HG02588 (cell line): ENCODE measurements around the gene TTBK1.

Source experiments
- ATAC-seq: cut with Tn5 transposase; IDR thresholded peaks from one replicate; pipeline ENCODE4 v1.9.1; 2021; ENCODE audit warnings: mild to moderate bottlenecking, moderate library complexity; ENCODE audit not compliant: unreplicated experiment

TTBK1 gene

DNA sequence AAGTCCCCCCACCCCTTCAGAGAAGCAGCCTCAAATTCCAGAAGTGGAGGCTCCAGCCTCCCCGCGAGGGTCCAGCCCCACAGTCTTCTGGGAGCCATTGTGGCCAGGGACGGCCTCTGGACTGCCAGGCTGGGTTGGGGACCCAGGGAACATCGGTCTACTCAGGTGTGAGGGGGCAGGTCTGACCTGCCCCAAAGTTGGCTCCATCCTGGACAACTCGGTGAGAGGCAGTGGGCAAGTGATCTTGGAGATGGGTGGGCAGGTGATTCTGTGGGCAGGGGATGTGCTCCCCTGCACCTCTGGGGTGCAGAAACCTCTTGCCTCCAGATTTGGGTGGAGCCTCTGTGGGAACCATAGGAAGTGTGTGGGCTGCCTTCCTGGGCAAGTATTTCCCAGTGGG is 42.6 kb downstream of the TTBK1 start:
- no peak for ATAC-seq

DNA sequence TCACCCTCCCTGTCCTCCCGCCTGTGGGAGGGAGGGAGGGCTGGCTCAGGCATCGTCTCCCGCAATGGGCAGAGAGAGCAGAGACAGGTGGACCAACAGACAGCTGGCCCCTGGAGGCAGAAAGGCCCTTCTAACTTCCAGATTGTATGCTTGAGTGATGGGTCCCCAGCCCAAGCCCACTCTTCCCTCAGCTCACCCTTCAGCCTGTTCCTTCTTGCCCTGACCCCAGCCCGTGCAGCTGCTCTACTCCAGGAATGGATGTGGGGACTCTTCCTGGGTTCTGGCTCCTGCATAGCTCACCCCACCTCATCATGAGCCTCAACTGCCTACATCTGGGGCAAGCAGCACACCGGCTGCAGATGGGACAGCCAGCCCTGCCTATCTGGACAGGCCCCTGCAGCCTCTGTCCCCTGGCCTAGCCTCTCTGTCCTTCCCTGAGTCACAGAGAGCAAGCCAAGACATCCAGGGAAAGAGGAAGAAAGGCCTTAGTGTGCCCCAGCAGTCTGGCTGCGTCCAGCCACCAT is 43.2 kb downstream of the TTBK1 start:
- ATAC-seq: no peak

DNA sequence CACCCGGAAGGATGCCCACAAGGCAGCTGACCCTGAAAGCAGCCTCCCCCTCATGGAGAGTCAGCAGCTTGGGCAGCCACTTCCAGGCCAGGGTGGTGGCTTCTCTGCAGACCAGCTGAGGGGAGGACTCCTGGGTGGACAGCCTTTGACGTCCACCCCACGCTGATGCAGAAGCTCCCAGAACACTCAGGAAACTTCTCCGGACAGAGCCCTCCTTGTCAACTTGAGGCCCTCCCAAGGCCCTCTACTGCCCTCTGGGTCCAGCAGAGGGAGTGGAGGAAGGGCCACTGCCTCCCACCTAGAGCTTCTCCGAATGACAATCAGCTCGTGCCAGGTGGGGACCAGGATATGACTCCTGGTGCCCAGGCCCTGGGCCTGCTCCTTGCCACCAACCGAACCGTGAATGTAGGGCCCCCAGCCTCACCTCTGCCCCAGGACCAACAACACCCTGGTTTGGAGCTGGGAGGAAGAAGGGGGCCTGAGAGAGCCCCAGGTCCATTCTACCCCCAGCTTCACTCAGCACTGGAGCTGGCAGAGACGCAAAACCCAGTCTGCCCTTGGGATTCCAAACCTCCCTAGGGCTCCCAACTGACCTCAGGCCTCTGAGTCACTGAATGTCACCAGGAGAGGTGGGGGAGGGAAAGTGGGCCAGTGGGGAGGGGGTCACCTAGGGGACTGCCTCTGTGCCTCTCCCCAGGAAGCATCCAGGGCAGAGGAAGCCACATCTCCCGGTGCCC is 43.9 kb downstream of the TTBK1 start:
- no peak for ATAC-seq

DNA sequence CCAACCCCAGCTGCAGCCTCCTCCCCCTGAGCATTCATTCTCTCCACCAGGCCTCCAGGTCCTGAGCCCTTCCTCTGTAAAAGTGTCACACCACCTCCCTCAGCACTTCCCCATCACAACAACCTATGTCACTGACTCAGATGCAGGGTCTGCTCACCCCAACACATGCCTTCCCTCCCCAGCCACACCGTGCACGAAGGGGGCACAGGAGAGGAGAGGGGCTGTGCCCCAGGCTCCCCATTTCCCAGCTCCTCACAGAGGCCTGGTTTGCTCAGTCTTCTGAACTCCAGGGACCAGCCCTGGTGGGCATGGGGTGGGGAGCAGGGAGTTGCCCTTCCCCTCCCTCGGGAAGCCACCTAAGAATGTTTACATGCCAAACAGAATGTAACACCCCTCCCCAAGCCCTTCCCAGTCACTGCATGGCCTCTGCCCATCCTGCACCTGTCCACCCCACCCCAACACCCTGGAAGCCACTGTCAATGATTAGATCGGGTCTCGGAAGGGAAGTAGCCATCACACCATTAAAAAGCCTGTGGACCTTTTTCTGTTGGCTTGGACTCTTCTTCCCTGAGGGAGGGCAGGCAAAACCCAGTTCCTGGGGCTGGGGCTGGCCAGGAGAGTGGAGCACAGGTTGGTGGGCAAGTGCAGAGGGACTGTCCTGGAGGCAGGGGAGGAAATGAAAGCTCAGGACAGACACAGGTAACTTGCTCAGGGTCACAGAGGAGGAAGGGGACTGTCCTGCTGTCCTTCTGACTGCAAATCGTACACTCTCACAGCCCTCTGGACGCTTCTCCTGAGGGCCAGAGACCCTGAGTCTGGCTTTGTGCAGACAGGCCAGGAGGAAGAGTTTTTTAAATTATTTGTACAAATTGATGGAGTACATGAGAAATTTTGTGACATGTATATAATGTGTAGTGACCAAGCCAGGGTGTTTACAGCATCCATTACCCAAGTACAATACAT is 44.7 kb downstream of the TTBK1 start:
- ATAC-seq: no peak

DNA sequence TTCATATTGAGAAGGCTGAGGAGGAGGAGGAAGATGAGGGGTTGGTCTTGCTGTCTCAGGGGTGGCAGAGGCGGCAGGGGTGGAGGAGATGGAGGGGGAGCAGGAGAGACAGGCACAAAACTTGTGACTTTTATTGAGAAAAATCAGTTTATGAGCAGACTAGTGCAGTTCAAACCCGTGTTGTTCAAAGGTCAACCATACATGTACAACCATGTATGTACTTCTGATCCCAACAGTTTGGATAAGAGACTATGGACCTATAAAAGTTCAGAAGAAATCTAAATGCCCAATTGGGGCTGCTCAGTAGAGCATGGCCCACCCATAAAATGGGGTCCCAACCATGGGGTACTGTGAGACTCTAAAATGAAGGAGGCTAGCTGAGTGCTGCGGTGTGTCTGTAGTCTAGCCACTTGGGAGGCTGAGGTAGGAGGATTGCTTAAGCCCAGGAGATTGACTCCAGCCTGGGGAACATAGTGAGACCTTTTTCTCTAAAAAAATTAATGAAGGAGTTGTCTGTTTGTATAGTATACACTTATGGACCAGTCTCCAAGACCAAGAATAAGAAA is 47.1 kb downstream of the TTBK1 start:
- no peak for ATAC-seq

DNA sequence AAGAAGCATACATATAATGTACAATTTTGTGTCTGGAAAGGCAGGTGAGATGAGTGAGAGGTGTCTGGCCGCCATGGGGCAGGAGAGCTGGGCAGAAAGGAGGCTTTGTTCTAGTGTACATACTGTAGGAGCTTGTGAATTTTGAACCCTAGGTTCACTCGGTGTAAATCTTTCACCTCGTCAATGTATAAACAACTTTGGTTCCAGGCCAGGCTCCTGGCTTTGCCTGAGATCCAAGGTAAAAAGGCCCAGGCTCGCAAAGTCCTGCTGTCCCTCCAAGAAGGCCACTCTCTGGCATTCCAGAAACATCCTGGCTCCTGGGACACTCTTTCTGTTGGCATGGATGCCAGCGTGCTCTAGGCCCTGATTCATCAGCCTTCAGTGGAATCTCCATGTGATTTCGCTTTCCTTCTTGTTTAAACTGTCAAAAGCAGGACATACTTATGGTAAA is 47.6 kb downstream of the TTBK1 start:
- no peak for ATAC-seq

DNA sequence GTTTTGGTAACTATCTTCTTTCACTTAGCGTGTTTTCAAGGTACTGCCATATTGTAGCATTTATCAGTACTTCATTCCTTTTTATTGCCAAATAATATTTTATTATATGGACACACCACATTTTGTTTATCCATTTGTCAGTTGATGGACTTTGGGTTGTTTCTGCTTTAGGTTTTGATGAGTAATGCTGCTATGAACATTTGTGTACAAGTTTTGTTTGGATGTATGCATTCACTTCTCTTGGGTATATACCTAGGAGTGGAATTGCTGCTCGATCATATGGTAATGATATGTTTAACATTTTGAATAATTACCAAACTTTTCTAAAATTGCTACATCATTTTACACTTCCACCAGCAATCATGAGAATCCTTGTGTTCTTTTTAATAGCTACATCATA is 48.4 kb downstream of the TTBK1 start:
- no peak for ATAC-seq

DNA sequence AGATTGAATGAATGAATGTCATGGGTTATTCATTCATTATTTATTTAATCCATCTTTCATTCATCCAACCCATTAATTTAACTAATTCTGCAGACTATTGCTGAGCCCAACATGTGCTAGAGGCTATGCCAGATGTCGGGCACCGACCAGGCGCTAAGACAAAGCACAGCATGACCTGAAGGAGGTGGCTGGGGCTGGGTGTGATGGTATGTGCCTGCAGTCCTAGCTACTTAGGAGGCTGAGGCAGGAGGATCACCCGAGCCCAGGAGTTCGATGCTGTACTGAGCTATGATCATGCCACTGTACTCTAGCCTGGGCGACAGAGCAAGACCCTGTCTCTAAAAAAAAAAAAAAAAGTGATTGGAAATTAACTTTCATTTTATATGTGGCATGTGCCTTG is 49.1 kb downstream of the TTBK1 start:
- ATAC-seq: no peak

DNA sequence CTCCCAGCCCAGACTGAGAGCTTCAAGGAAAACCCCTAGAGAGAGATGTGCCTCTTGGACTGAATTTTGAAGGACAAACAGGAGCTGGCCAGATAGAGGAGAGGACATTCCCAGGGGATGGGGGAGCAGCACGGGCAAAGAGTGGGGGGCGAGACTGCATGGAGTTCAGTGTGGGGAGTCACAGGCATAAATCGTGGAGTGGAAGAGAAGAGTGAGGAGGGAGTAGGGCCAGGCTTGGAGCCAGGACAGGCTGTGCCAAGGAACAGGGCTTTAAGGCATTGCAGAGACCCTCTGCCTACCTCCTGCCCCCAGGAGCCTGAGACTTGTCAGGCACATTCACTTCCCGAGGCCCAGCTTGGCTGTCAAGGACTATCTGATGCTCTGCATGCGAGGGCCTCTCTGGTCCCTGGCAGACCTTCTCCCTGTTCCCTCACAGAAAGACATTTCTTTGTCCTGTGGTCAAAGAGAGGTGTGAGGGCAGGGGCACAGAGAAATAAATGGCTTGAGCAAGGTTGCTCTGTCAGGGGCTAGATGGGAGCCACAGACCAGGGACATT is 49.6 kb downstream of the TTBK1 start:
- ATAC-seq: no peak

DNA sequence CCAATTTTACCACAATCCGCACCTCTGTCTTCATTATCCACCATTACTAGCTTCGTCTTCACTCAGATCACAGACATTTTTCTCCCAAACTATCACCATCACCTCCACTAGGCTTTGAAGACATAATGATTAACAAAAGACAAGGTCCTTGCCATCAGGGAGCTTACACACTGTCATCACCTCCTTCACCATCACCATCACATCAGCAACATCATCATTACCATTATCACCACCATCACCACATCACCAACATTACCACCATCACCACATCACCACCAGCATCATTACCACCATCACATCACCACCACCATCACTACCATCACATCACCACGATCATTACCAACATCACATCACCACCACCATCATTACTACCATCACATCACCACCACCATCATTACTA is 50.4 kb downstream of the TTBK1 start:
- no peak for ATAC-seq

DNA sequence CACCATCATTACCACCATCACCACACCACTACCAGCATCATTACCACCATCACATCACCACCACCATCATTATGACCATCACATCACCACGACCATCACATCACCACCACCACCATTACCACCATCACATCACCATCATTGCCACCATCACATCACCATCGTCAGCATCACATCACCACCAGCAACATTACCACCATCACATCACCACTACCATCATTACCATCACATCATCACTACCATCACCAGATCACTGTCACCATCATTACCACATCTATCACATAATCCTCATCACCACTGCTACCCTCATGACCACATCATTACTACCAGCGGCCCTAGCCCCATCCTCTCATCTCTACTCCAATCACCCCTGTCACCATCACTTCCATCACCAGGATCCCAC is 51.3 kb downstream of the TTBK1 start:
- ATAC-seq: no peak

DNA sequence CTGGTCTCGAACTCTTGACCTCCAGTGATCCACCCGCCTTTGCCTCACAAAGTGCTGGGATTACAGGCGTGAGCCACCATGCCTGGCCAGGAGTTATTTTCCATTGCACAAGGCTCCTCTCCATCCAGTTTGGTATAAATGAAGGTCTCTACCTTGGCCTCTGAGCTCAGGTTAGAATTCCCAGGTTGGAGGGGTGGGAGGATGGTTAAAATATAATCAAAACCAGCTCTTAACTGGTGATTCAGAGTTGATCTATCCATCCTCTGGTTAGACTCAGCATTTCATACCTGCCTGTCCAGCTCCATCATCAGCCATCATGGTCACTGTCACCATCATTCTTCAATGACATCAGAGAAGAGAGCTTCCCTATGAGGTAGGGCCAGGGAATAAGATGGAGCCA is 52.2 kb downstream of the TTBK1 start:
- ATAC-seq: no peak

DNA sequence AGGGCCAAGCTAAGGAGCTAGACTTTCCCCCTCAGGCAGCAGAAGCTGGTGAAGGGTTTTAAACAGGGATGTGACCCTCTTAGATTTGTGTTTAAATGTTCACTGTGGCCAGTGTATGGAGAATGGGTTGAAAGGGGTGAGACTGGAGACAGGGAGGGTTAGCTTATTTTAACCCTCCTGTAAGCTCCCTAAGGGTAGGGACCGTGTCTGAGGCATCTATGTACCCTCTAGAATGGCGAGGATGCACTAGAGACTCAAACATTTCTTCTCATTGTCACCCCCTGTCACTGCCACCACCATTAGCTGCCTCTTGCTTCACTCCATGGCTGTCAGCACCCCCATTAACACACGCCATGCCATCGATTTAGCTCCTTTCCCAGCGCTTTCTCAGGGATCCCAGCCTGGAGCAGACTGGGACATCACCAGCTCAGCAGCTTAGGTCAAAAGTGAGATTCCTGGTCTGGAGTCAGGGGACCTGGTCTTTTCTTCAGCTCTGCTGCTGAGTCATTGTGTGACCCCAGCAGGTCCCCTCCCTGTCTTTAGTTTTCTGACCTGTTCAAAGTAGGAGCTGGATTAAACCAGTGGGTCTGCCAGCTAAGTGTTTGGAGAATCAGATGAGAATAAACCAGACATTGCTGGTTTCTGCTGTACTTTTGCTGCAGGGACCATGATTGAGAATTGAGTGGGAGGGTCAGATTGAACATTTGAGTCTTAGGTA is 53.7 kb downstream of the TTBK1 start:
- ATAC-seq: no peak

DNA sequence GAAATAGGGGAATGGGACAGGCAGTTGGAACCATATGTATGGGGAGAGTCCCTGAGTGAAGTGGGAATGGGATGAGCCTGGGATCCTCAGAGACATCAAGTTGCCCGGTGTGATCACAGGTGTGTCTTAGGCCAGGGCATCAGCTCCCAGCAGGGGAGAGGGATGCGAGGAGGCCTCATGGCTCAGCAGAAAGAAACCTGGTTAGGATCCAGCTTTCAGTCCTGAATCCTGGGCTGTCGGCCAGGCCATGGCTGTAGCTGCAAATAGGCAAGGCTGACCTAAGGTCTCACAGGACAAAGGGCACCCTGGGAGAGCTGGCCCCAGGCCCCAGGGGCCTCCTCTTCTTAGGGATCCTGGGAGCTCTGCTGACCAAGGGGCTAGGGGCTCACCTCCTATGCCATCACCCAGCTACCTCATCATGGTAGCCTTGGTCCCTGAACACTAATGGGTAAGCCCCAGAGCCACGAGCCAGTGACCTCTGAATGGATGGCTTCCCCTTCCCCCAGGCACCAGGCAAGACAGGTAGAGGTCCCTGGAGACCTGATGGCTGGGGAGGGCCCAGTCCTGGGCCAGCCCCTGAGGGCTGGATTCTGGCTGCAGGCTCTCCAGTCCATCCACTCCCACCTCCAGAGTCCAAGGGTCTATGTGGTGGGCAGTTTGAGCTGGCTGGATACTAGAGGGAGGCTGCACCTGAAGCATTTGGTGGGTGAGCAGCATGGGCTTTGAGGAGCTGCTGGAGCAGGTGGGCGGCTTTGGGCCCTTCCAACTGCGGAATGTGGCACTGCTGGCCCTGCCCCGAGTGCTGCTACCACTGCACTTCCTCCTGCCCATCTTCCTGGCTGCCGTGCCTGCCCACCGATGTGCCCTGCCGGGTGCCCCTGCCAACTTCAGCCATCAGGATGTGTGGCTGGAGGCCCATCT is 54.6 kb downstream of the TTBK1 start, which contains the start of gene SLC22A7:
Gene SLC22A7 (plus strand): TSS at position 617 of the 921 bp plus-strand sequence. CDS start 99 bp downstream, at position 716.
- no peak for ATAC-seq

DNA sequence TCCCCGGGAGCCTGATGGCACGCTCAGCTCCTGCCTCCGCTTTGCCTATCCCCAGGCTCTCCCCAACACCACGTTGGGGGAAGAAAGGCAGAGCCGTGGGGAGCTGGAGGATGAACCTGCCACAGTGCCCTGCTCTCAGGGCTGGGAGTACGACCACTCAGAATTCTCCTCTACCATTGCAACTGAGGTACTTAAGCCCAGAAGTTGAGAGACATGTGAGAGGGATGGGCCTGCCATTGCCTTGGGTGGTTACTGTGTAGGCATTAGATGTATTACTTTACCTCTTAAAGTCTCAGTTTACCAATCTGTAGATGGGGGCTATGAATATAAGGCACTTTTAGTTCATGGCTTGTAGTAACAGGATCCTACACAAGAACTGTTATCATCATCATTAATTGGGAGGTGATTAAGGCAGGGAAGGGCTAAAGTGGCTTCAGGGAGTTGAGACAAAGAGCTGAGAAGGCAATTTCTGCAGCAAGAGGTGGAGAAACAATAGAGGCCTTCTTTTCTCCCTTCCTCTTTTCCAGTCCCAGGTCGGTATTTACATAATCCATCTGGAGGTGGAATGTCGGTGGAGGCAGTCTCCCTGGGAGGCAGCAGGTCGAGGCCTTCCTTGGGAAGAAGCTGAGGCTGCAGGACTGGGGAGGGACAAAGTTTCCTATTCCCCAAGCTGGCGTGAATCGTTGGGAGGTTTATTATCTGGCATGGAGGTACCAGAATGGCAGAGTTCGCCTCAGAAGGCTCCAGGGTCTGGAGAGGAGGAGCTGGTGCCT is 55.5 kb downstream of the TTBK1 start:
- ATAC-seq: no peak

DNA sequence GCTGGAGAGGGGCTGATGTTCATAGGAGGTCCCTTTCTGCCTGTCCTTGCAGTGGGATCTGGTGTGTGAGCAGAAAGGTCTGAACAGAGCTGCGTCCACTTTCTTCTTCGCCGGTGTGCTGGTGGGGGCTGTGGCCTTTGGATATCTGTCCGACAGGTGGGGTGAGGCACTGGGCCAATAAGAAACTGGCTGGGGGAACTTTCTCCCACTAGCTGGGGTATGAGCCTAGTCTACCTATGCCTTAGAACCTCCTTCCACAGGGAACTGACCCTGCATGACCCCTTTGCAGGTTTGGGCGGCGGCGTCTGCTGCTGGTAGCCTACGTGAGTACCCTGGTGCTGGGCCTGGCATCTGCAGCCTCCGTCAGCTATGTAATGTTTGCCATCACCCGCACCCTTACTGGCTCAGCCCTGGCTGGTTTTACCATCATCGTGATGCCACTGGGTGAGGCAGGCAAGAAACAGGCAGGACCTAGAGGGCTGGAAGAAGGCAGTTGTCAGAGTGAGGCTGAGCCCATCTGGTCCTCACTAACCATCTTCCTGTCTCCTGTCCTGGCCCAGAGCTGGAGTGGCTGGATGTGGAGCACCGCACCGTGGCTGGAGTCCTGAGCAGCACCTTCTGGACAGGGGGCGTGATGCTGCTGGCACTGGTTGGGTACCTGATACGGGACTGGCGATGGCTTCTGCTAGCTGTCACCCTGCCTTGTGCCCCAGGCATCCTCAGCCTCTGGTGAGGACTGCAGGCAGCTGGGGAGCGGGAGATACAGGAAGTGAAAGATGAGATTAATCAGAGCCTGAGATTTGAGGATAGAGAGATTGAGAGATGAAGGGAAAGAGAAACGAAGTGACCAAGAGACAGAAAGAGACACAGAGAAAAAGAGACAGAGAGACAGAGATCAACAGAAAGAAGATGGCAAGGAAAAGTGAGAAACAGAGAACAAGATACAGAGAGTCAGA is 56.3 kb downstream of the TTBK1 start:
- no peak for ATAC-seq

DNA sequence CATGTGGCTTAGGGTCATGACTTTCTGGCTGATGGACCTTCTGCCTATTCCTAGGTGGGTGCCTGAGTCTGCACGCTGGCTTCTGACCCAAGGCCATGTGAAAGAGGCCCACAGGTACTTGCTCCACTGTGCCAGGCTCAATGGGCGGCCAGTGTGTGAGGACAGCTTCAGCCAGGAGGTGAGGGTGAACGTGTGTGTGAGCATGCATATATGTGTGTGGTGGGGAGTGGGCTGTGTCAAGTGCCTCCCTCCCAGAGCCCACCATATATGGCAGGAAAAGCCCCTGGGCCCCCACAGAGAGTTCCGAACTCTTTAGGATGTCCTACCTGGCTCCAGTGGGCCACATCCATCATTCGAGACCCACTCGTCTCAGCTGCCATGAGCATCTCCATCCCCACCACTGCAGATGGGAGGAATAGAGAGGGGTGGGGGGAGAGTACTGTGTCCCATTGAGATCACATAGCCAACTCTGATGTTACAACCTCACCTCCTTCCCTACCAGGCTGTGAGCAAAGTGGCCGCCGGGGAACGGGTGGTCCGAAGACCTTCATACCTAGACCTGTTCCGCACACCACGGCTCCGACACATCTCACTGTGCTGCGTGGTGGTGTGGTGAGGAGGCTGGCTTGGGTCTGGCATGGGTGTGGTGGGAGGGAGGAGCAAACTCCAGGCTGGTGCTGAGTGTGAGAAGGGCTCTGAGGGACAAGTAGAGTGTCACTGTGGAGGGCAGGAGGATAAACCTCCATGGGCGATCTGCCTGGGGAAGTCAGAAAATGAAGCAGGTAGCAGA is 58.0 kb downstream of the TTBK1 start:
- ATAC-seq: no peak
